HCT116 (cell line): ENCODE data around the gene ZNF316. TPM values are rescaled to one million over a fixed set of nuclear protein-coding genes. Genes with fewer than 3 reads are reported as not detected.

Experiments
- ATAC-seq: fragments of 200-7000 bp; cut with Tn5 transposase; 2 replicates; pipeline ENCODE4 v1.9.1; 2020; ENCODE audit warnings: mild to moderate bottlenecking, moderate library complexity
- BruUV-seq: library from RNA; stranded (reverse); fragments of 400-500 nt; replicated peaks from 2 replicates; lab custom pipeline; 2021; lab: Mats Ljungman, UMichigan
- CTCF ChIA-PET: fragments of 300-600 bp; sonication (Branson Sonifier 250); formaldehyde crosslinking; loops from one replicate; lab custom pipeline; 2021; ENCODE audit warnings: antibody characterized with exemption; lab: Charles Lee
- POLR2A ChIA-PET: fragments of 300-600, 350-600 bp; sonication (Branson Sonifier 250); formaldehyde crosslinking; loops from one replicate; lab custom pipeline; 2021; ENCODE audit warnings: antibody characterized with exemption; lab: Charles Lee
- RAD21 ChIA-PET, 2 experiments: fragments of 300-600 bp; sonication (Branson Sonifier 250); formaldehyde crosslinking; loops; one replicate each; lab custom pipeline; 2023; ENCODE audit warnings: low total read pairs in 2 of 2; ENCODE audit not compliant: uncharacterized antibody in 2 of 2, unreplicated experiment in 2 of 2, low non-redundant PET in 1 of 2; lab: Charles Lee
- DNase-seq: peaks from one replicate; pipeline ENCODE4 v3.0.0-alpha.2; 2010; ENCODE audit warnings: low read depth, low spot score
- H2AFZ ChIP-seq: fragments of 200-600 bp; shearing (Covaris generic), sonication (generic); 2 replicates; pipeline ENCODE4 v1.6.1; 2017; ENCODE audit warnings: low read depth, mixed run types, mixed read lengths, antibody characterized with exemption, low read length; ENCODE audit not compliant: poor library complexity, severe bottlenecking
- H3K27ac ChIP-seq: 2 replicates; pipeline ENCODE4 v1.5.1; 2012; ENCODE audit warnings: low read depth, low read length
- H3K27me3 ChIP-seq: fragments of 200-600 bp; sonication (generic); 2 replicates; pipeline ENCODE4 v1.6.1; 2016; ENCODE audit warnings: mixed run types, low read length, mixed read lengths; ENCODE audit not compliant: insufficient read depth
- H3K36me3 ChIP-seq, 2 experiments: fragments of 200-500 bp in 1 of 2; fragments of 200-600 bp in 1 of 2; sonication (Bioruptor generic) in 1 of 2; sonication (generic) in 1 of 2; 2 replicates each; pipeline versions ENCODE4 v1.5.1 to v1.6.1; 2014 to 2016; ENCODE audit warnings: low read length in 2 of 2, inconsistent platforms in 1 of 2, mixed read lengths in 1 of 2, mixed run types in 1 of 2; ENCODE audit not compliant: insufficient read depth in 2 of 2, control insufficient read depth in 1 of 2
- H3K4me1 ChIP-seq, 2 experiments: fragments of 200-600 bp in 1 of 2; sonication (generic) in 1 of 2; 2 replicates each; pipeline versions ENCODE4 v1.5.1 to v1.6.1; 2012 to 2017; ENCODE audit warnings: low read length in 2 of 2, inconsistent platforms in 1 of 2, mild to moderate bottlenecking in 1 of 2, mixed read lengths in 1 of 2, mixed run types in 1 of 2, moderate library complexity in 1 of 2; ENCODE audit not compliant: insufficient read depth in 2 of 2, control insufficient read depth in 1 of 2
- H3K4me2 ChIP-seq: fragments of 200-600 bp; sonication (generic); 2 replicates; pipeline ENCODE4 v1.6.1; 2017; ENCODE audit warnings: mixed run types, low read length, mixed read lengths
- H3K4me3 ChIP-seq, 2 experiments: fragments of 200-600 bp in 1 of 2; sonication (generic) in 1 of 2; replicated peaks in 1 of 2; 2 replicates each; pipeline ENCODE4 v1.5.1; 2011 to 2016; ENCODE audit warnings: low read length in 2 of 2, control low read depth in 1 of 2, low read depth in 1 of 2, mild to moderate bottlenecking in 1 of 2, mixed read lengths in 1 of 2, mixed run types in 1 of 2
- H3K79me2 ChIP-seq: fragments of 200-600 bp; sonication (generic); 2 replicates; pipeline ENCODE4 v1.6.1; 2017; ENCODE audit warnings: mild to moderate bottlenecking, mixed run types, low read length, moderate library complexity, mixed read lengths; ENCODE audit not compliant: insufficient read depth
- H3K9ac ChIP-seq: fragments of 200-600 bp; sonication (generic); 2 replicates; pipeline ENCODE4 v1.6.1; 2016; ENCODE audit warnings: low read length, mixed read lengths
- H3K9me2 ChIP-seq: fragments of 200-600 bp; sonication (generic), shearing (Covaris generic); 2 replicates; pipeline ENCODE4 v1.6.1; 2017; ENCODE audit warnings: mixed run types, mild to moderate bottlenecking, moderate library complexity; ENCODE audit not compliant: insufficient read depth
- H3K9me3 ChIP-seq, 2 experiments: fragments of 200-500 bp in 1 of 2; fragments of 200-600 bp in 1 of 2; sonication (Bioruptor generic) in 1 of 2; sonication (generic) in 1 of 2; 2 replicates each; pipeline ENCODE4 v1.6.1; 2014 to 2017; ENCODE audit warnings: low read length in 2 of 2, mixed read lengths in 2 of 2, inconsistent platforms in 1 of 2, low read depth in 1 of 2, mild to moderate bottlenecking in 1 of 2, mixed run types in 1 of 2, moderate library complexity in 1 of 2; ENCODE audit not compliant: control insufficient read depth in 1 of 2, insufficient read depth in 1 of 2
- H4K20me1 ChIP-seq: fragments of 200-600 bp; sonication (generic), shearing (Covaris generic); 2 replicates; pipeline ENCODE4 v1.6.1; 2017; ENCODE audit warnings: mixed run types, mild to moderate bottlenecking, moderate library complexity; ENCODE audit not compliant: insufficient read depth
- ATF3 ChIP-seq: IDR thresholded peaks from 2 replicates; pipeline ENCODE4 v1.6.1; 2012
- CTCF ChIP-seq, 3 experiments: fragments of 200-600 bp in 1 of 3; sonication (generic) in 1 of 3; IDR thresholded peaks in 2 of 3; conservative IDR thresholded peaks in 1 of 3; 2 replicates each; pipeline ENCODE4 v1.5.1; 2012 to 2017; ENCODE audit warnings: low read depth in 2 of 3, low read length in 2 of 3, antibody characterized with exemption in 1 of 3, borderline replicate concordance in 1 of 3, control low read depth in 1 of 3, mild to moderate bottlenecking in 1 of 3, mixed read lengths in 1 of 3, mixed run types in 1 of 3, moderate library complexity in 1 of 3; ENCODE audit not compliant: insufficient read depth in 1 of 3
- EGR1 ChIP-seq: IDR thresholded peaks from 2 replicates; pipeline ENCODE4 v1.6.1; 2012; ENCODE audit warnings: low read depth
- ELF1 ChIP-seq: IDR thresholded peaks from 2 replicates; pipeline ENCODE4 v1.6.1; 2012; ENCODE audit warnings: low read depth, borderline replicate concordance
- EZH2 ChIP-seq: fragments of 200-600 bp; sonication (generic); IDR thresholded peaks from 2 replicates; pipeline ENCODE4 v1.6.1; 2017; ENCODE audit warnings: antibody characterized with exemption, mixed run types
- EZH2phosphoT487 ChIP-seq: fragments of 200-600 bp; IDR thresholded peaks from 2 replicates; pipeline ENCODE4 v1.6.1; 2018; ENCODE audit warnings: antibody characterized with exemption, borderline replicate concordance
- FOSL1 ChIP-seq: IDR thresholded peaks from 2 replicates; pipeline ENCODE4 v1.6.1; 2012; ENCODE audit warnings: low read depth
- JUND ChIP-seq: IDR thresholded peaks from 2 replicates; pipeline ENCODE4 v1.6.1; 2012
- MAX ChIP-seq: IDR thresholded peaks from 2 replicates; pipeline ENCODE4 v1.6.1; 2012
- POLR2A ChIP-seq: IDR thresholded peaks from 2 replicates; pipeline ENCODE4 v1.7.0; 2011; ENCODE audit warnings: borderline replicate concordance; ENCODE audit not compliant: insufficient read depth, insufficient read length; ENCODE audit errors: extremely low read depth
- POLR2AphosphoS5 ChIP-seq: IDR thresholded peaks from 2 replicates; pipeline ENCODE4 v1.6.1; 2011; ENCODE audit warnings: mild to moderate bottlenecking, low read depth, low read length, moderate library complexity
- RAD21 ChIP-seq: IDR thresholded peaks from 2 replicates; pipeline ENCODE4 v1.6.1; 2012; ENCODE audit warnings: low read depth, mild to moderate bottlenecking
- REST ChIP-seq: IDR thresholded peaks from 2 replicates; pipeline ENCODE4 v1.6.1; 2012; ENCODE audit warnings: low read depth
- SIN3A ChIP-seq: IDR thresholded peaks from 2 replicates; pipeline ENCODE4 v1.6.1; 2012; ENCODE audit warnings: low read depth
- SP1 ChIP-seq: IDR thresholded peaks from 2 replicates; pipeline ENCODE4 v1.6.1; 2012; ENCODE audit warnings: low read depth
- SRF ChIP-seq: IDR thresholded peaks from 2 replicates; pipeline ENCODE4 v1.6.1; 2012; ENCODE audit warnings: low read depth
- TCF7L2 ChIP-seq: IDR thresholded peaks from 2 replicates; pipeline ENCODE4 v1.7.0; 2011; ENCODE audit warnings: borderline replicate concordance, inconsistent platforms; ENCODE audit not compliant: insufficient read depth, insufficient read length; ENCODE audit errors: extremely low read depth
- YY1 ChIP-seq: IDR thresholded peaks from 2 replicates; pipeline ENCODE4 v1.6.1; 2011; ENCODE audit warnings: low read length, low read depth, moderate library complexity, mild to moderate bottlenecking; ENCODE audit not compliant: insufficient replicate concordance; ENCODE audit errors: extremely low read depth
- ZFX ChIP-seq: fragments of 450-650 bp; IDR thresholded peaks from 2 replicates; pipeline ENCODE4 v1.6.1; 2017
- ZNF274 ChIP-seq: fragments of 200-500 bp; sonication (Bioruptor generic); IDR thresholded peaks from 2 replicates; pipeline ENCODE4 v1.6.1; 2014; ENCODE audit warnings: mild to moderate bottlenecking, low read depth, low read length, inconsistent platforms
- intact Hi-C: fragments of 100-400 bp; cut with micrococcal nuclease; formaldehyde crosslinking; loops from 2 replicates; pipeline ENCODE4 v1.10.0; 2022
- total RNA-seq: library from RNA; stranded (reverse); gene quantifications from one replicate; pipeline ENCODE4 v1.2.1, GENCODE V29; 2021; ENCODE audit not compliant: unreplicated experiment

Gene ZNF316
- total RNA-seq, 1 experiment from 2014 or later: 25.0 TPM

- TF ChIP-seq SIN3A: no peak
- TF ChIP-seq EZH2phosphoT487: no peak
- TF ChIP-seq POLR2AphosphoS5: no peak
- no peak for TF ChIP-seq TCF7L2
- TF ChIP-seq JUND: no peak
- no peak for TF ChIP-seq ATF3
- TF ChIP-seq RAD21: no peak
- no peak for TF ChIP-seq FOSL1
- TF ChIP-seq MAX: no peak
- no peak for TF ChIP-seq ZNF274
- no peak for TF ChIP-seq EZH2
- no peak for TF ChIP-seq SRF
- no peak for TF ChIP-seq ZFX
- TF ChIP-seq YY1: no peak
- no peak for TF ChIP-seq SP1
- TF ChIP-seq REST: no peak
- TF ChIP-seq POLR2A: no peak
- no peak for TF ChIP-seq CTCF (IDR thresholded peaks at IDR 0.05 in 2 of 3, conservative IDR thresholded peaks at IDR 0.05 in 1 of 3; ENCODE audit: borderline replicate concordance in 1 of 3, insufficient read depth in 1 of 3, low read depth in 2 of 3, low read length in 2 of 3)
- no peak for TF ChIP-seq EGR1
- no peak for TF ChIP-seq ELF1
- H2AFZ ChIP-seq: no peak overlapping the region
- ChIA-PET POLR2A (no interaction called here), CTCF (no interaction called here), RAD21 (no interaction called here)
- peaks cover 5 to 12% of the 10 kb centered on the region in 2 experiments; a peak in 3 of 4 replicates for H3K4me1 ChIP-seq
- H4K20me1 ChIP-seq: peaks cover 3% of the 10 kb centered on the region; the same call in 1 of the 2 replicates
- H3K4me3 ChIP-seq: no peak overlapping the region
- BruUV-seq: no TSS peak
- H3K36me3 ChIP-seq: peaks cover 33 to 75% of the 10 kb centered on the region in 2 experiments
- peaks cover 22 to 31% of the 10 kb centered on the region in 2 experiments; a peak in 3 of 4 replicates for H3K9me3 ChIP-seq
- H3K9ac ChIP-seq: no peak overlapping the region
- no peak overlapping the region for H3K4me2 ChIP-seq
- H3K9me2 ChIP-seq: no peaks in the 10 kb centered on the region
- H3K79me2 ChIP-seq: peaks cover 91% of the 10 kb centered on the region
- no peak for DNase-seq
- H3K27ac ChIP-seq: no peak overlapping the region
- H3K27me3 ChIP-seq: no peaks in the 10 kb centered on the region
- intact Hi-C loops: no loop called here
- no peak for ATAC-seq
Measured at GRCh38 chr7:6701860-6702259, 64.7 kb downstream of the ZNF316 start.
